ENCODE data around the gene PAN2.
A peak's percentile ranks its signal among the peaks of the same experiment; 100 is the strongest.
"Not testable (repeated sequence)": the region's sequence is repeated elsewhere in the genome, so short reads cannot be mapped to it uniquely, and the experiment has no call there.

PAN2 gene

DNA sequence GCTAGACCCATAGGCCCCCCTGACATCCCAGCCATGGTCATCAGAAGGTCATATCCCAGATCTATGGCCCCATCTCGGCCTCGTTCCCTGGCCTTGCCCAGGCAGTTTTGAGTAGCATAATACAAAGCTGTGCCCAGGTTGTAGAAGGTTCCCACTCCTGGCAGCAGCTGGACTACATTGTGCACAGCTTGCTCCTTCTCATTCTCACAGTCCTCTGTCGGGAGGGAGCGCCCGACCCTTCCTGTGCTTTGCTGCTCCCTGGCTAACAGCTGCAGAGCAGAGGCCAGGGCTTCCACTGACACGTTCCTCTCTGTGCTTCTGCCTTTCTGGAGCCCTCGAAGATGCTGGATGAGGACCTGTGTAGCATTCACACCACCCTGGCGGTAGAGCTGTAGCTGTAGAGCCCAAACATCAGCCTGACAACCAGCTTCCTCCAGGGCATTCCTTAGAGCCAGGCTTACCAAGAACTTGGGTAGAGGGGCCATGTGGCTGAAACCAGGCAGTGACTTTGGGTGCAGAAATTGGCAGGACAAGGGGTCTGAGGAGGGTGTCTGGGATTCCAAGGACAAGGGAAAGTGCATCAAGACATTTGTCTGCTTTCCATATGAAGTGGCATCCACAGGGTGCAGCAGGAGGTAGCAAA, 27.8 kb upstream of the PAN2 start:
- Histone ChIP-seq H3K4me1 (ENCODE audit: control insufficient read depth, insufficient read depth, low read length) (peaks cover 8% of the 10 kb centered on the region), H3K4me3 (ENCODE audit: low read length) (no peak overlapping the region), H3K36me3 (ENCODE audit: control insufficient read depth, insufficient read depth, low read length) (no peaks in the 10 kb centered on the region), H3K27me3 (ENCODE audit: control insufficient read depth, insufficient read depth, low read length) (no peaks in the 10 kb centered on the region), H3K9ac (ENCODE audit: low read length) (no peak overlapping the region), H3K27ac (ENCODE audit: low read depth, low read length) (no peak overlapping the region)

DNA sequence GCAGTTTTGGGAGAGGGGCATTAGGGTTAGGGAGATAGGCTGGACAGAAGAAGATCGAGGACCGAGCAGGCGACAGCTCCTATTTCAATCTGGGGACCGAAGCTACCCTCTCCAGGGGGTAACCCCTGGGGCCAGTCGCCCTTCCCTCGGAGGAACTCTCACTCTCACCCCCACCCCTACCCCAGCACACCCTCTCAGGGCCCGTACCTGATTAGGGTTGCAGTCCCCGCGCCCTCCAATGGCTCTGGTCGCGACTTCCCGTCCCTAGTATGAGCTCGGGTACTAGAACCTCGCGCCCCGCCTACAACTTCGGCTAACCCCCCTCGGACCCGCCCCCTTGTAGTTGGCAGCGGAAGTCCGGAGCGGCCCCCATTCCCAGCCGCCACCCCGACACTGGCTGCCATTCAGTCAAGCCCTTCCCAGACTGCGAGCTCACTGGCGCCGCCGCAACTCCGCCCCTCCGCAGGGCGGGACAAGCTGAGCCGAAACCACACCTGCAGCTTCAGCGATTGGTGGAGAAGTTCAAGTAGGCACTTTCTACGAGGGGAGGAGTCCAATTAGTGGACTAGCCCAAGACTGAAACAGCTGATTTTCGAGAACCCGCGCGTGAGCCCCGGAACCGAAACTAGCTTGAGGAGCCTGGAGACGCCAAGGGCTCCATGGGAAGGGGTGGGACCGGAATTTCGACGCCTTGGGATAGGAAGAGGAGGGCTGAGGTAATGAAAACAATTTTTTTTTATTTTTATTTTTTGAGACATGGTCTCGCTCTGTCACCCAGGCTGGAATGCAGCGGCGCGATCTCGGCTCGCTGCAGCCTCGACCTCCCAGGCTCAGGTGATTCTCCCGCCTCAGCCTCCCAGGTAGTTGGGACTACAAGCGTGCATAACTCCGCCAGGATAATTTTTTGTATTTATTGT, 26.3 kb upstream of the PAN2 start, which contains the start of gene STAT2:
TSS of gene STAT2 (minus strand) at position 257 of the 917 bp plus-strand sequence. CDS start 3,536 bp downstream, outside the sequence.
- peaks cover 13% of the 10 kb centered on the region for H3K36me3 ChIP-seq (ENCODE audit: control insufficient read depth, insufficient read depth, low read length)
- peak within 1 kb of the TSS; percentile 90 for H3K27ac ChIP-seq (ENCODE audit: low read depth, low read length)
- no peaks in the 10 kb centered on the region for H3K27me3 ChIP-seq (ENCODE audit: control insufficient read depth, insufficient read depth, low read length)
- peak within 1 kb of the TSS; percentile 76 for H3K9ac ChIP-seq (ENCODE audit: low read length)
- peak within 1 kb of the TSS; percentile 83 for H3K4me3 ChIP-seq (ENCODE audit: low read length)
- peaks cover 8% of the 10 kb centered on the region for H3K4me1 ChIP-seq (ENCODE audit: control insufficient read depth, insufficient read depth, low read length)

DNA sequence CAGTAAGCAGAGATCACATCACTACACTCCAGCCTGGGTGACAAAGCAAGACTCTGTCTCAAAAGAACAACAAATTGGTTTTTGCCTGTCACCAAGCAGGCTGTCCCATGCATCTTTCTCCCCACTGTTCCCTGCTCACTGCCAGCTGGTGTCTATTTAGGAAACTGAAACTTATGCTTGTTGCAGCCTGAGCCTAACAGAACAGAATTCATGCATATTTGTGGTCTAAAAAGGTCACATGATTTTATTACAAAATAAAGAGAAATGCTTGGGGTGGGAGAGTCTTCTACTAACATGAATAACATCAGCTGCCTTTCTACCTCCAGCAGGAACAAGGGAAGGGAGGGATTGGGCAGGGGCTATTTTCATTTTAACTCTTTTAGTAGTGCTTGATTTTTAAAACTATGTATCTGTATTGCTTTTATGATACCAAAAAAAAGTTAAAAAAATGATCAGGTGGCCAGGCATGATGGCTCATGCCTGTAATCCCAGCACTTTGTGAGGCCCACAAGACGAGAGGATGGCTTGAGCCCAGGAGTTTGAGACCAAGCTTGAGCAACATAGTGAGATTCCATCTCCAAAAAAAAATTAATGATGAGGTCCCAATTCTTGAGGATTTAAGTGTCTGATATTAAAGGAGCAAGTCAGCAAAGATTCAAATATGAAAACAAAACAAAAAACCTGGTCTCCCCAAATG, 25.2 kb upstream of the PAN2 start:
- no peak overlapping the region for H3K9ac ChIP-seq (ENCODE audit: low read length)
- H3K27ac ChIP-seq (ENCODE audit: low read depth, low read length): peak overlapping the region; percentile 86
- H3K27me3 ChIP-seq (ENCODE audit: control insufficient read depth, insufficient read depth, low read length): no peaks in the 10 kb centered on the region
- H3K36me3 ChIP-seq (ENCODE audit: control insufficient read depth, insufficient read depth, low read length): peaks cover 24% of the 10 kb centered on the region
- peak overlapping the region; percentile 74 for H3K4me3 ChIP-seq (ENCODE audit: low read length)
- H3K4me1 ChIP-seq (ENCODE audit: control insufficient read depth, insufficient read depth, low read length): peaks cover 8% of the 10 kb centered on the region

DNA sequence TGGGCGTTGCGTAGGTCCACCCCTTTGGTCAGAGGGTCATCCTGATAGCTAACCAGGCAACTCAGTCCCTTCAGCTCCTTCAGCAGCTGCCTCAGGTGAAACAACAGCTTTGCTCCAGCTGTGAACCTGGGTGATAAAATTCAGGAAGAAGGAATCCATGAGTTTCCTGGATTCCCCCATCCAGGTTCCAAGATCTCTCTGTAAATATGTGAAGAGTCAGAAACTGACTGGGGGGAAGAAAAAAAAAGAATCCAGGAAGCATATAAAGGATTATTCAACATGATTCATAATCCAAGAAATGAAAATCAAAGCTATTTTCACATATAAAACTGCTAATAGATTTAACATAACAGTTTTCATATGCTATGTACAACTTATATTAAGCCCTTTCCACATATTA, 17.5 kb upstream of the PAN2 start:
- no peak overlapping the region for H3K27ac ChIP-seq (ENCODE audit: low read depth, low read length)
- H3K4me1 ChIP-seq (ENCODE audit: control insufficient read depth, insufficient read depth, low read length): no peaks in the 10 kb centered on the region
- no peak overlapping the region for H3K4me3 ChIP-seq (ENCODE audit: low read length)
- H3K36me3 ChIP-seq (ENCODE audit: control insufficient read depth, insufficient read depth, low read length): peaks cover 58% of the 10 kb centered on the region
- H3K9ac ChIP-seq (ENCODE audit: low read length): no peak overlapping the region
- H3K27me3 ChIP-seq (ENCODE audit: control insufficient read depth, insufficient read depth, low read length): no peaks in the 10 kb centered on the region

DNA sequence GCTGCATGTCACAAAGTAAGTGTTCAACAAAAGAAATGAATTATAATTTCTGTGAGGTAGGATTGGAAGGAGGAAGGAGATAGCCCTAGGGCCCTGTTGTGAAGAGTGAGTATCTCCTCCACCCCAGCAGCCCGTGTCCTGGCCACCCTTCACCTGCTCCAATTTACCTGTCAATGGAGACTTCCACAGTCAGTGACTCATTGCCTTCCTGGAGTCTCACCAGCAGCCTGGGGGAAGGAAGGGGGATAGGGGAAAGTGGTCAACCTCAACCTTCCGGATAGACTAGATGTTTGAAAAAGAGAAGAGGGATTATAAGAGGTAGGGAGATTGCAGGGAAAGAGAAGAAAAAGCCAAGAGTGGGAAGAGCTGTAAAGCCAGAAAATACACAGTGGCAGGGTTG, 16.9 kb upstream of the PAN2 start:
- Histone ChIP-seq H3K4me3 (ENCODE audit: low read length) (no peak overlapping the region), H3K4me1 (ENCODE audit: control insufficient read depth, insufficient read depth, low read length) (no peaks in the 10 kb centered on the region), H3K27ac (ENCODE audit: low read depth, low read length) (no peak overlapping the region), H3K9ac (ENCODE audit: low read length) (no peak overlapping the region), H3K36me3 (ENCODE audit: control insufficient read depth, insufficient read depth, low read length) (peaks cover 56% of the 10 kb centered on the region), H3K27me3 (ENCODE audit: control insufficient read depth, insufficient read depth, low read length) (no peaks in the 10 kb centered on the region)

DNA sequence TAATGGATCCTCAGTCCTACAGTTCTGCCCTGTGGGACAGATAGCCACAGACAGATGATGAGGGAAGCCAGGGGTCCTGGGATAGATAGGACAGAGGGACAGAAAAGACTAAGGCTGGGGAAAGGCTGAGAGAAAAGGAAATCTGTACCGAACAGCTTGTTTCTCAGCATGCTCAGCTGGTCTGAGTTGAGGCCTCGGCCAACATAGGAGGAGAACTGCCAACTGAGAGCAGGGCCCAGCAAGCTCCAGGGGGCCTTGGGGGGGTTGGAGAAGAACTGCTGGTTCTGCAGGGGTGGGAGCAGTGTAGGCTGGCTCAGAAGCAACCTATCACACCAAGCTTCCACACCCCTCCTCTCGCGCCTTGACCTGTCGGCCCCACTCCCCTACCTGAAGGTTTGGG, 15.0 kb upstream of the PAN2 start:
- peaks cover 44% of the 10 kb centered on the region for H3K36me3 ChIP-seq (ENCODE audit: control insufficient read depth, insufficient read depth, low read length)
- H3K4me3 ChIP-seq (ENCODE audit: low read length): no peak overlapping the region
- no peaks in the 10 kb centered on the region for H3K4me1 ChIP-seq (ENCODE audit: control insufficient read depth, insufficient read depth, low read length)
- H3K9ac ChIP-seq (ENCODE audit: low read length): no peak overlapping the region
- no peaks in the 10 kb centered on the region for H3K27me3 ChIP-seq (ENCODE audit: control insufficient read depth, insufficient read depth, low read length)
- no peak overlapping the region for H3K27ac ChIP-seq (ENCODE audit: low read depth, low read length)

DNA sequence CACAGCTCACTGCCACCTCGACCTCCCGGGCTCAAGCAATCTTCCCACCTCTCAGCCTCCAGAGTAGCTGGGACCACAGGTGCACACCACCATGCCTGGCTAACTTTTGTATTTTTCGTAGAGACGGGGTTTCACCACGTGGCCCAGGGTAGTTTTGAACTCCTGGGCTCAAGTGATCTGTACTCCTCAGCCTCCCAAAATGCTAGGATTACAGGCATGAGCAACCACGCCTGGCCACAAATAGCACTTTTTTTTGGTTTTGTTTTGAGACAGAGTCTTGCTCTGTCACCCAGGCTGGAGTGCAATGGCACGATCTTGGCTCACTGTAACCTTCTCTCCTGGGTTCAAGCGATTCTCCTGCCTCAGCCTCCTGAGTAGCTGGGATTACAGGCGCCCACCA, 13.5 kb upstream of the PAN2 start:
- H3K9ac ChIP-seq (ENCODE audit: low read length); H3K27ac ChIP-seq (ENCODE audit: low read depth, low read length); H3K4me1 ChIP-seq (ENCODE audit: control insufficient read depth, insufficient read depth, low read length); H3K27me3 ChIP-seq (ENCODE audit: control insufficient read depth, insufficient read depth, low read length); H3K4me3 ChIP-seq (ENCODE audit: low read length): not testable (repeated sequence)
- peaks cover 56% of the 10 kb centered on the region for H3K36me3 ChIP-seq (ENCODE audit: control insufficient read depth, insufficient read depth, low read length)

DNA sequence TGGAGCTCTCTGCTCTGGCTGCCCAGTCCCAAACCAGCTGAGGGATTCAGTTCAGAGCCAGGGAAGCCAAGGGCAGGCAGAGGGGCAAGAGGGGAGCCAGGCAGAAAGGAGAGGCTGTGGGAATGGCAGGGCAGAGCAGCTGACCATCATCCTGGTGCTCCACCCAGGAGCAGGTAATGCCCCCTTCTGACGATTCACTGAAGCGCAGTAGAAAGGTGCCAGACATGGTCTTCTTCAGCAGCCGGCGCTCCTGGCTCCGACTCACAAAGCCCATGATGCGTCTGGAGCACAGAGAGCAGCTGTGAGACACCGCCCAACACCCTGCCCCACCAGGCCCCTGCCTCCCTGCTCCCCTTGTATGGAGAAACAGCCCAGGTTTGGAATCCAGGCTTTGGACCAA, 12.9 kb upstream of the PAN2 start:
- no peak overlapping the region for H3K9ac ChIP-seq (ENCODE audit: low read length)
- H3K4me1 ChIP-seq (ENCODE audit: control insufficient read depth, insufficient read depth, low read length): no peaks in the 10 kb centered on the region
- H3K27me3 ChIP-seq (ENCODE audit: control insufficient read depth, insufficient read depth, low read length): no peaks in the 10 kb centered on the region
- H3K36me3 ChIP-seq (ENCODE audit: control insufficient read depth, insufficient read depth, low read length): peaks cover 56% of the 10 kb centered on the region
- H3K27ac ChIP-seq (ENCODE audit: low read depth, low read length): no peak overlapping the region
- H3K4me3 ChIP-seq (ENCODE audit: low read length): no peak overlapping the region

DNA sequence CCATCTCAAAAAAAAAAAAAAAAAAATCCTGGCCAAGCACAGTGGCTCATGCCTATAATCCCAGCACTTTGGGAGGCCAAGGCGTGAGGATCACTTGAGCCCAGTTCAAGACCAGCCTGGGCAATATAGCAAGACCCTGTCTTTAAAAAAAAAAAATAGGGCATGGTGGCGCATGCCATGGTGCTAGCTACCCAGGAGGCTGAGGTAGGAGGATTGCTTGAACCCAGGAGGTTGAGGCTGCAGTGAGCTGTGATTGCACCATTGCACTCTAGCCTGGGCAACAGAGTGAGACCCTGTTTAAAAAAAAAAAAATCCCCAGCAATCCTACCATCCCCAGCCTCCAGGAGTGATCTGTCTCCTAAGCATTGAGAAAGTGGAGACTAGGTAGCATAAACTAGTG, 8.5 kb upstream of the PAN2 start:
- not testable (repeated sequence) for H3K4me1 ChIP-seq (ENCODE audit: control insufficient read depth, insufficient read depth, low read length); H3K27ac ChIP-seq (ENCODE audit: low read depth, low read length); H3K9ac ChIP-seq (ENCODE audit: low read length); H3K27me3 ChIP-seq (ENCODE audit: control insufficient read depth, insufficient read depth, low read length); H3K4me3 ChIP-seq (ENCODE audit: low read length)
- H3K36me3 ChIP-seq (ENCODE audit: control insufficient read depth, insufficient read depth, low read length): peaks cover 27% of the 10 kb centered on the region

DNA sequence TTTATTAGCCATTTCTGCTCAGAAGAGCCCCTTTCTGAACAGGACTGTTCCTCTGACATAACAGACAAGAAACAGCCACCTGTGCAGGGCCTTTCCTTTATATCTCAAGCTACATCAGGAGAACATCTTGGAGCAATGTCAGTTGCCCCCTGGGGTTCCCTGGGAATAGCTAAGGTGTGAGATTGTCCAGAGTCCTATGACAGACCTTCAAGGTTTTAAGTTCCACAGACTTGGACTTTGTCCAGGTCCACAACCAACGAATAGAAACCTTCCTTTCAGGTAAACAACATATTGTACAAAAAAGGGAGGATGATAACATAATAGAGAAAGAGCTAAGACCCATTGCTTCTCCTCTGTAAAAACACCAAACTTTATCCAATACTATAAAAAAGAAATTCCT, 7.8 kb upstream of the PAN2 start:
- H3K9ac ChIP-seq (ENCODE audit: low read length): no peak overlapping the region
- H3K36me3 ChIP-seq (ENCODE audit: control insufficient read depth, insufficient read depth, low read length): peaks cover 24% of the 10 kb centered on the region
- no peaks in the 10 kb centered on the region for H3K4me1 ChIP-seq (ENCODE audit: control insufficient read depth, insufficient read depth, low read length)
- H3K27ac ChIP-seq (ENCODE audit: low read depth, low read length): no peak overlapping the region
- no peaks in the 10 kb centered on the region for H3K27me3 ChIP-seq (ENCODE audit: control insufficient read depth, insufficient read depth, low read length)
- no peak overlapping the region for H3K4me3 ChIP-seq (ENCODE audit: low read length)

DNA sequence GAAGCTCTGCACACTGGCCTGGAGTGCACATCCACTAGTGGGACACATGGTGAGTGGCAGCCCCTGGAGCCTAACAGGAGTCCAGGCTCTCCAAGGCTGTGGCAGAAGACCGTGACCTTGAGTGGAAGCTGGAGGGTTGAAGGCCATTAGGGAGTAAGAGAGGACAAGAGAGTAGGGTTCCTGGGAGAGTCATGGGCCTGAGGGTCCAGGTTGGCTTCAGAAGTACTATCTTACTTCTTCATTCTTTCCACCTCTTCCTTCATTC, 5.3 kb upstream of the PAN2 start:
- no peak overlapping the region for H3K27ac ChIP-seq (ENCODE audit: low read depth, low read length)
- no peaks in the 10 kb centered on the region for H3K27me3 ChIP-seq (ENCODE audit: control insufficient read depth, insufficient read depth, low read length)
- no peaks in the 10 kb centered on the region for H3K4me1 ChIP-seq (ENCODE audit: control insufficient read depth, insufficient read depth, low read length)
- no peak overlapping the region for H3K4me3 ChIP-seq (ENCODE audit: low read length)
- H3K9ac ChIP-seq (ENCODE audit: low read length): no peak overlapping the region
- peaks cover 15% of the 10 kb centered on the region for H3K36me3 ChIP-seq (ENCODE audit: control insufficient read depth, insufficient read depth, low read length)

DNA sequence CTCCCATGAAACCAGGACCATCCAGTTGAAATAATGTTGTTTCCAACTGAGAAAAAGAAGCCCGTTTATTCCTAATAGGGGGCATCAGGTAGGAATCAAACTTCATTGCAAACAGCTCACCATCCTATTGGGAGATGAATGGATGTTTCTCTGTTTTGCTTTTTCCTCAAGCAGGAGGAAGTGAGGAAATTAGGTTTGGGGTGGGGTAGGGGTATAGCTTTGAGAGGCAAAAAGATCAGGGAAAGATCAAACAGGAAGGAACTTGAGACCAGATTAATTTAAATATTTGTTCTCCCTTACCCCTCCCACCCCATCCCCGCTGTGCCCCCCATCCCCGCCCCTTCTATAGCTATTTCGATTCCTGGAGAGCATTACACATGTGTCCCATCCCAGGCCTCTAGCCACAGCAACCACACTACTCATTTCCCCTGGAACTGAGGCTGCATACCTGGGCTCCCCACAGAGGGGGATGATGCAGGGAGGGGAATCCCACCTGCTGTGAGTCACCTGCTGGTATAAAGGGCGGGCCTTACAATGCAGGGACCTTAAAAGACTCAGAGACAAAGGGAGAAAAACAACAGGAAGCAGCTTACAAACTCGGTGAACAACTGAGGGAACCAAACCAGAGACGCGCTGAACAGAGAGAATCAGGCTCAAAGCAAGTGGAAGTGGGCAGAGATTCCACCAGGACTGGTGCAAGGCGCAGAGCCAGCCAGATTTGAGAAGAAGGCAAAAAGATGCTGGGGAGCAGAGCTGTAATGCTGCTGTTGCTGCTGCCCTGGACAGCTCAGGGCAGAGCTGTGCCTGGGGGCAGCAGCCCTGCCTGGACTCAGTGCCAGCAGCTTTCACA, 4.7 kb upstream of the PAN2 start, which contains the start of gene IL23A:
TSS of gene IL23A (plus strand) at position 577 of the 850 bp plus-strand sequence. CDS start at position 738, 161 bp downstream.
- Histone ChIP-seq H3K36me3 (ENCODE audit: control insufficient read depth, insufficient read depth, low read length) (peaks cover 10% of the 10 kb centered on the region), H3K9ac (ENCODE audit: low read length) (no peak within 1 kb of the TSS), H3K4me3 (ENCODE audit: low read length) (no peak within 1 kb of the TSS), H3K27me3 (ENCODE audit: control insufficient read depth, insufficient read depth, low read length) (no peaks in the 10 kb centered on the region), H3K27ac (ENCODE audit: low read depth, low read length) (no peak within 1 kb of the TSS), H3K4me1 (ENCODE audit: control insufficient read depth, insufficient read depth, low read length) (no peaks in the 10 kb centered on the region)

All from rectal smooth muscle tissue (tissue), 1 donor.